HEK293 (cell line): ENCODE data around the gene PELI3.

Source experiments
- HOXD13 ChIP-seq: sonication (generic); formaldehyde crosslinking; IDR thresholded peaks from 2 replicates; pipeline ENCODE4 v1.8.0; 2022; ENCODE audit warnings: missing genetic modification reagents, borderline replicate concordance
- MEIS1 ChIP-seq: sonication (generic); formaldehyde crosslinking; IDR thresholded peaks from 2 replicates; pipeline ENCODE4 v1.8.1; 2022; ENCODE audit warnings: missing genetic modification reagents, mild to moderate bottlenecking, borderline replicate concordance
- ZBTB21 ChIP-seq: fragments of 450-650 bp; formaldehyde crosslinking; IDR thresholded peaks from 2 replicates; pipeline ENCODE4 v1.5.1; 2017; ENCODE audit warnings: missing biosample characterization, missing genetic modification characterization
- ZNF157 ChIP-seq: fragments of 450-650 bp; formaldehyde crosslinking; IDR thresholded peaks from 2 replicates; pipeline ENCODE4 v1.5.1; 2016; ENCODE audit warnings: missing biosample characterization, missing genetic modification characterization
- ZNF175 ChIP-seq: fragments of 450-650 bp; formaldehyde crosslinking; IDR thresholded peaks from 2 replicates; pipeline ENCODE4 v1.5.1; 2016; ENCODE audit warnings: missing biosample characterization, missing genetic modification characterization
- ZNF658 ChIP-seq: fragments of 450-650 bp; formaldehyde crosslinking; IDR thresholded peaks from 2 replicates; pipeline ENCODE4; 2016; ENCODE audit warnings: missing biosample characterization, missing genetic modification characterization
- ZNF660 ChIP-seq: fragments of 450-650 bp; IDR thresholded peaks from 2 replicates; pipeline ENCODE4 v1.5.1; 2018; ENCODE audit warnings: missing biosample characterization, mild to moderate bottlenecking, missing genetic modification characterization
- TF ChIP-seq, protein P1 (sequence below): fragments of 450-650 bp; formaldehyde crosslinking; IDR thresholded peaks from 2 replicates; pipeline ENCODE4 v1.5.1; 2016; ENCODE audit warnings: missing biosample characterization, missing genetic modification characterization
- TF ChIP-seq, protein P2 (sequence below): fragments of 450-650 bp; formaldehyde crosslinking; IDR thresholded peaks from 2 replicates; pipeline ENCODE4 v1.5.1; 2016; ENCODE audit warnings: missing biosample characterization, missing genetic modification characterization

DNA sequence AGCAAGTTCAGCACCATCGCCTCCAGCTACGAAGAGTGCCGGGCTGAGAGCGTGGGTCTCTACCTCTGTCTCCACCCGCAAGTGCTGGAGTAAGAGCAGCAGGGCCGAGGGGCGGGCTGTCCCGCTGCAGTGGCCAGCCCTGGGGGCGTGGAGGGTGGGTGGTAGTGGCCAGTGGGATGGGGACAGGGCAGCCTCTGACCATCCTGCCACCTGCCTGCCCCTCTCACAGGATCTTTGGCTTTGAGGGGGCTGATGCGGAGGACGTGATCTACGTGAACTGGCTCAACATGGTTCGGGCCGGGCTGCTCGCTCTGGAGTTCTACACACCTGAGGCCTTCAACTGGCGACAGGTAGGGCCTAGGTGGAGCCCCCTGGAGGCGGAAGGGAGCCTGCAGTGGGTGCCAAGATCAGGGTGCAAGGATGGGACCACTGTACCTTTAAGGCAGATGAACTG lies 28.7 kb downstream of the PELI3 start:
- TF ChIP-seq, protein P1, sequence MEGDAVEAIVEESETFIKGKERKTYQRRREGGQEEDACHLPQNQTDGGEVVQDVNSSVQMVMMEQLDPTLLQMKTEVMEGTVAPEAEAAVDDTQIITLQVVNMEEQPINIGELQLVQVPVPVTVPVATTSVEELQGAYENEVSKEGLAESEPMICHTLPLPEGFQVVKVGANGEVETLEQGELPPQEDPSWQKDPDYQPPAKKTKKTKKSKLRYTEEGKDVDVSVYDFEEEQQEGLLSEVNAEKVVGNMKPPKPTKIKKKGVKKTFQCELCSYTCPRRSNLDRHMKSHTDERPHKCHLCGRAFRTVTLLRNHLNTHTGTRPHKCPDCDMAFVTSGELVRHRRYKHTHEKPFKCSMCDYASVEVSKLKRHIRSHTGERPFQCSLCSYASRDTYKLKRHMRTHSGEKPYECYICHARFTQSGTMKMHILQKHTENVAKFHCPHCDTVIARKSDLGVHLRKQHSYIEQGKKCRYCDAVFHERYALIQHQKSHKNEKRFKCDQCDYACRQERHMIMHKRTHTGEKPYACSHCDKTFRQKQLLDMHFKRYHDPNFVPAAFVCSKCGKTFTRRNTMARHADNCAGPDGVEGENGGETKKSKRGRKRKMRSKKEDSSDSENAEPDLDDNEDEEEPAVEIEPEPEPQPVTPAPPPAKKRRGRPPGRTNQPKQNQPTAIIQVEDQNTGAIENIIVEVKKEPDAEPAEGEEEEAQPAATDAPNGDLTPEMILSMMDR (tag by site-specific recombination), result no peak
- TF ChIP-seq ZNF660, result no peak
- TF ChIP-seq ZBTB21 (tag by site-specific recombination), result no peak
- TF ChIP-seq MEIS1, result no peak
- no peak for TF ChIP-seq ZNF658 (tag by site-specific recombination)
- no peak for TF ChIP-seq ZNF157 (tag by site-specific recombination)
- no peak for TF ChIP-seq HOXD13
- TF ChIP-seq ZNF175, result no peak
- TF ChIP-seq, protein P2, sequence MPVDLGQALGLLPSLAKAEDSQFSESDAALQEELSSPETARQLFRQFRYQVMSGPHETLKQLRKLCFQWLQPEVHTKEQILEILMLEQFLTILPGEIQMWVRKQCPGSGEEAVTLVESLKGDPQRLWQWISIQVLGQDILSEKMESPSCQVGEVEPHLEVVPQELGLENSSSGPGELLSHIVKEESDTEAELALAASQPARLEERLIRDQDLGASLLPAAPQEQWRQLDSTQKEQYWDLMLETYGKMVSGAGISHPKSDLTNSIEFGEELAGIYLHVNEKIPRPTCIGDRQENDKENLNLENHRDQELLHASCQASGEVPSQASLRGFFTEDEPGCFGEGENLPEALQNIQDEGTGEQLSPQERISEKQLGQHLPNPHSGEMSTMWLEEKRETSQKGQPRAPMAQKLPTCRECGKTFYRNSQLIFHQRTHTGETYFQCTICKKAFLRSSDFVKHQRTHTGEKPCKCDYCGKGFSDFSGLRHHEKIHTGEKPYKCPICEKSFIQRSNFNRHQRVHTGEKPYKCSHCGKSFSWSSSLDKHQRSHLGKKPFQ (tag by site-specific recombination), result no peak
